ENCODE measurements around the gene OARD1.

DNA sequence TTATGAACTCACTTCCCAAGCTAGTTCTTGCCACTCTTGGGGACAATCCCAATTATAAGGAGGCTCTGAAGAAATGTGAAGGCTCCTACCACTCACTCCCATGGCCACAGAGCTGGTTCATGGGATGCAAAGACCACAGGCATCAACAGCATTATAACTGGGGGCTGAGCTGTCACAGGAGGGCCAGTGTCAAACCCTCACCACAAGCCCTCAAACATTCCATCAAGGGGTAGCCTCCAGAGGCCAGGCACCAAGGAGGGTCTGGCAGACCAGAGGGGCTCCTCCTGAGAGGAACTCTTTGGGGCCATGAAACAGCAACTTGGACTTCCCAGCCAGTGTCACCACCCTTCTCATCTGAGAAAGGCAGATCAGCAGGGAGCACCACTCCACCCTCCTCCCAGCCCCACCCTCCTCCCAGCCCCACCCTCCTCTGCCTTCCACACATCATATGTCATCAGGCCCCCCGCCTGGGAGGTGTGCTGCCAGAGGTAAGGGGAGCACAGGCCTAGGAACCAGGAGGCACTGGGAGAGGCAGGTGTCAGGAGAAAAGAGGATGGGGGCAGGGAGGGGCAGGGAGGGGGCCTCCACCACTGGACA is 31.1 kb downstream of the OARD1 start:
- TF ChIP-seq, protein P1, sequence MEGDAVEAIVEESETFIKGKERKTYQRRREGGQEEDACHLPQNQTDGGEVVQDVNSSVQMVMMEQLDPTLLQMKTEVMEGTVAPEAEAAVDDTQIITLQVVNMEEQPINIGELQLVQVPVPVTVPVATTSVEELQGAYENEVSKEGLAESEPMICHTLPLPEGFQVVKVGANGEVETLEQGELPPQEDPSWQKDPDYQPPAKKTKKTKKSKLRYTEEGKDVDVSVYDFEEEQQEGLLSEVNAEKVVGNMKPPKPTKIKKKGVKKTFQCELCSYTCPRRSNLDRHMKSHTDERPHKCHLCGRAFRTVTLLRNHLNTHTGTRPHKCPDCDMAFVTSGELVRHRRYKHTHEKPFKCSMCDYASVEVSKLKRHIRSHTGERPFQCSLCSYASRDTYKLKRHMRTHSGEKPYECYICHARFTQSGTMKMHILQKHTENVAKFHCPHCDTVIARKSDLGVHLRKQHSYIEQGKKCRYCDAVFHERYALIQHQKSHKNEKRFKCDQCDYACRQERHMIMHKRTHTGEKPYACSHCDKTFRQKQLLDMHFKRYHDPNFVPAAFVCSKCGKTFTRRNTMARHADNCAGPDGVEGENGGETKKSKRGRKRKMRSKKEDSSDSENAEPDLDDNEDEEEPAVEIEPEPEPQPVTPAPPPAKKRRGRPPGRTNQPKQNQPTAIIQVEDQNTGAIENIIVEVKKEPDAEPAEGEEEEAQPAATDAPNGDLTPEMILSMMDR (IDR thresholded peaks at IDR 0.05; ENCODE audit: insufficient read depth, low read depth, low read length) = no peak
- TF ChIP-seq EZH2 (IDR thresholded peaks at IDR 0.05; ENCODE audit: insufficient read depth, low read length) = no peak
